H54 (cell line): ENCODE measurements around the gene YPEL4.

Experiments used
- DNase-seq: peaks from one replicate; pipeline ENCODE4 v3.0.0; 2011; ENCODE audit warnings: low spot score, mixed read lengths; ENCODE audit not compliant: insufficient read length
- FAIRE-seq: peaks from 3 replicates; lab custom pipeline; 2011; peaks lifted over from hg19 to GRCh38; lab: Jason Lieb, UNC
- POLR2A ChIP-seq: IDR thresholded peaks from 2 replicates; pipeline ENCODE4 v1.6.1; 2011; ENCODE audit warnings: low read depth, mild to moderate bottlenecking, low read length

Gene YPEL4

DNA sequence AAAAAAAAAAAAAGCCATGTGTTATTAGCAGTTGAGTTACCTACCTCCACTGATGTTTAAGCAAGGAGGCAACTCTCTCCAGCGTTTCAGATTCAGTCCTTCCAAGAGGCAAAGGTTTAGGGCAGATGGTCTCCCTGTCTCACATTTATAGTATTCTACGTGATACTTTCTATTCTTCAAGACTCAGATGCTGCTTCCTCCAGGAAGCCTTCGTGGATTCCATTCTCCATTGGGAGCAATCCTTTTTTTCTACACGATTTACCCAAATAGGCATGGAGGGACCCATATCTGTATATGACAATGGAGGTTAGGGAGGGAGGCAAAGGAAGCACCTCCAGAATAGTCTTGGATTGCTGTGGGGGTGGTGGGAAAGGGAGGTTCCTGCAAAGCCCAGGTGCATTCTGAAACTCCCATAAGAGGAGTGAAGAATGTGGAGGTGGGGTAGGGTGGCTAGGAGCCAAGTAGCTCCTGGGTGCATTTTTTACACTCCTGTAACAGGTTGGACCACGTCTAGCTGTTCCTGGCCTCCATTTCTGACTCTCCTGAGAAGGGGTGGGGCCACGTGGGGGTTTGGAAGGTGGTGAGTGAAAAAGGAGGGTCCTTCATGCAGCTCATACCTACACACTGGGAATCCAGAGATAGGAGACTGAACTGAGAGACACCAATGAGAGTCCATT is 16.2 kb downstream of the YPEL4 start:
- TF ChIP-seq POLR2A: no peak
- DNase-seq (no peak), FAIRE-seq (no peak)

DNA sequence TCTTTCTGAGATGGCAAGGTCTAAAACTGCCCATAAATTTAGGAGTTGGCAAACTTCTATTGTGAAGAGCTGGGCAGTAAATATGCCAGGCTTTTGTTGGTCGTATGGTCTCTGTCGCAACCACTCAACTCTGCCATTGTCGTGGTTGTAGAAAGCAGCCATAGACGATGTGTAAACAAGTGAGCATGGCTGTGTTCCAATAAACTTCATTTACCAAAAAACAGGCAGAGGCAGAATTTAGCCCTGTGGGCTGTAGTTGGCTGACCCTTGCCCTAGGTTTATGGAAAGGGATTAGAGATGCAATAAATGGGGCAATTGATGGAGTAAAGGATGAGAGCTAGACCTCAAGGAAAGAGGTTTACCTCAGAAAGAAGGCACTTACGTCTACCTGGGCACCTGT is 17.6 kb downstream of the YPEL4 start:
- DNase-seq (no peak), FAIRE-seq (no peak)
- TF ChIP-seq POLR2A: no peak

DNA sequence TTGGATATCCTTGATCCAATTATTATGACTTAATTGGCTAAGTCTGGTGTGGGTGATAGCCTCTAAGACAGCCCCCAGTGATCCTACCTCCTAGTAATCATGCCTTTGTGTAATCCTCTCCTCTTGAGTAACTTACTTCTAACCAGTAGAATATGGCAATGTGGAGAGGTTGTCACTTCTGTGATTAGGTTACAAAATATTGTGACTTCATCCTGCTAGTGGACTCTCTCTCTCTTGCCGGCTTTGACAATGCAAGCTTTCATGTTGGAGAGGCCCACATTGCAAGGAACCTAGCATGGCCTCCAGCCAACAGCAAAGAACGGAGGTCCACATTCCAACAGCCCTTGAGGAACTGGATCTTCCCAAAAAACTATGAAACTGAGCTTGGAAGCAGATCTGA is 19.5 kb downstream of the YPEL4 start:
- TF ChIP-seq POLR2A: no peak
- DNase-seq: no peak

DNA sequence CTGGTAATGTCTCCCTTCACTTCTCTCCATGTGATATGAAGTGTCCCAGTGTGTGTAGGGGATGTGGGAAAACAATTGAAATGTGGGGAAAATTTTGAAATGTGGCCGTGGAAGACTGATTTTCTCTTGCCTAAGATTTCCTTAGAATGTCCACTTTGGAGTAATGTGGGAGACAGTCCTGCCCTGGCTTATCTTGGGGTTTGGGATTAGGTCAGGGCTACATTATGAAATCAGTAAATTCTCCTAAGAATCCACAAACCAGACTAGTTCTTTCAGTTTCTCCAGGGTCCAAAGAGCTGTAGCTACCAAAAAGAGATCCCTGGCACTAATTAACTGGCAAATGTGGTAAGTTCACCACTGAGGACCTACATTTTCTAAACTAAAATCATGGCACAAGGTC is 22.8 kb downstream of the YPEL4 start:
- FAIRE-seq: no peak
- no peak for TF ChIP-seq POLR2A

More for the DNA sequence above, 19.5 kb downstream of the YPEL4 start:
- FAIRE-seq: no peak

DNA sequence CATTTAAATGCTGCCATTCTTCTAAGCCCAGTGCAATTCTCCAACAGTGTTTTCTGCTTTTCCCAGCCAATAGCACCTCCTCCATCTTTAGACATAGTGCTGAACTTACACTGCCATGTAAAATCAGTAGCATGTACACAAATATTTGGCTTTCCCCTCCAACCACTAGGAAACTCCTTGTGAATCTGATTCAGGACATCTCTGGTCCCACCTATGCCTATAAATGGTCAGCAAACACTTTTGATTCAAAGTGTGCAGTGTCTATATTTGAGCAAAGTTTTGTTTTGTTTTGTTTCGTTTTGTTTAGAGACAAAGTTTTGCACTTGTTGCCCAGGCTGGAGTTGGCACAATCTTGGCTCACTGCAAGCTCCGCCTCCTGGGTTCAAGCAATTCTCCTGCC is 24.8 kb downstream of the YPEL4 start:
- no peak for DNase-seq
- FAIRE-seq: no peak
- TF ChIP-seq POLR2A: no peak

More for the DNA sequence above, 22.8 kb downstream of the YPEL4 start:
- no peak for DNase-seq

DNA sequence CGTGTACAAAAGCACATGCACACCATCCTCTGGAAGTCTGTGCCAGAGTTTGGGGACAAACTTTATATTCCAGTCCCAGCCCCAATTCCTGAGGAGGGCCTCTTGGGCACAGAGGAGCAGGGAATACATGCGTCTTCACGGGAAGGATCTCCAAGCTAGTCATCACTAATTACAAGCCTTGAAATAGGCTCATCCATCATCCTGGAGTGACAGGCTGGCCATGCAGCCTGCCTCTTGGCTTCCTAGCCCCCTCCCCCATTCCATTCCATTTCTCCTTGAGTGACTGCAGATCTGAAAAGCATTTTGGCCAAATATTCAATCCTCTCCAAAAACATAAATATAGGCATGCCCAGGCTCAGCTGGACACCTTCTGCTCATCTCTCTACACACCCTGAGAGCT is 27.4 kb downstream of the YPEL4 start:
- no peak for DNase-seq
- TF ChIP-seq POLR2A: no peak
- no peak for FAIRE-seq

DNA sequence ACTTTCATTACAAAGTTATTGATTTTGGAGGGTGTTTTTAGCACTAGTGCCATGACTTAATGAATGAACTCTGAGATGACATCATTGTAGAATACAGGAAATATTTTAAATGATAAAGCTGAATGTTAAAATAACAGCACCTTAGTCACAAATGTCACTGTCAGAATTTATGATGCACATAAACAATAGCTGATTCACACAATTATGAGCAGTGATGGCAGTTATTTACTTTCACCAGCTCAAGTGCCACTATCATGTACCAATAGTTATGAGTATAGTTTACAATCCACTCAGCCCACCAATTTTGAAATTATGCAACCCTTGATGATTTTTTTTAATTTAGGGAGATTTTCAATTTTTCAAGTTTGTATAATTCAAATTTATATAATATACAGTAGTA is 29.2 kb downstream of the YPEL4 start:
- no peak for DNase-seq
- TF ChIP-seq POLR2A: no peak
- no peak for FAIRE-seq

DNA sequence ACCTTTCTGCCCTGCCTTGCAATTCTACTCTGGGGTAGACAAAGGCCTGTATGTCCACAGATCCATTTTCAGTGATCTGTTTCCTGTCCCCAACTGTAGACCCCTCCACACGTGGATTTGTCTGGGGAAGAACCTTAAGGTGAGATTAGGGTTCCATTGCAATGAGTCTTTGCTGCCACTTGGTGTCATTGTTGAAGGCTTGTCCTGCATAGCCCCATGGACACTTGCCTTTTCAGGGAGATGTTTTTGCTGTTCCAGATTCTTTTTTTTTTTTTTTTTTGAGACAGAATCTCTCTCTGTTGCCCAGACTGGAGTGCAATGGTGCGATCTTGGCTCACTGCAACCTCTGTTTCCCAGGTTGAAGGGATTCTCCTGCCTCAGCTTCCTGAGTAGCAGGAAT is 30.4 kb downstream of the YPEL4 start:
- no peak for TF ChIP-seq POLR2A
- FAIRE-seq (no peak), DNase-seq (no peak)

DNA sequence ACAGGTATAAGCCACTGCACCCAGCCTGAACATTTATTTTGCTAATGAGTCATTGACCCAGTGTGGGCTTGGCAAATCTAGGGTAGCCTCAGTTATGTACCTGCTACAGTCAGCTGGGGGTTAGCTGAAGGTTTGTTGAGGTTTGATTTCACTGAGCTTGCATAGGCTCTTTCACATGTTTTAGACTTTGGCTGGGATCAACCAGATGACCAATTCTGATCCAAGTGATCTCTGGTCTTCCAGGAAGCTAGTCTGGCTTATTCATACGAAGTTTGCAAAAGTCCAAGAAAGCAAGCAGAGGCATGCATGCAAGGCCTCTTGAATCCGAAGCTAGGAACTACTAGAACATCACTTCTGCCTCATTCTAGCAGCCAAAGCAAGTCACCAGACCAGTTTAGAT is 31.3 kb downstream of the YPEL4 start:
- no peak for TF ChIP-seq POLR2A
- no peak for FAIRE-seq

DNA sequence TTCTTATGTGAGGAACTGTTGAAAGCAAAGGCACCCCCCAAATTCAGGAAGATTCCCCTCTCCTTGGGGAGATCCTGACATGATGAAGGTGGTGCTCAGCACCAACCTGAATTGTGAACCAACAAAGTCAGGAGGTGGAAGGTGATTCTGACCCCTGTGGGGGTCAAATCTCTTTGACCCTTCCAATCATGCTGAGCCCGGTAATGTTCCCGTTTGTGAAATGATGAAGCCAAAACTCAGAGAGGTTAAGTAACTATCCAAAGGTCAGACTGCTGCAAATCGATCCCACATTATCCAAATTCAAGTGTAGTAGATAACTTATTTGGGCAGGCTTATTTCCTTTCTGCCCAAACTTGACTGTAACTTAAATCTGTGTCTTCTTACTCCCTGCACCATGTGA is 33.1 kb downstream of the YPEL4 start:
- no peak for FAIRE-seq
- TF ChIP-seq POLR2A: no peak
- no peak for DNase-seq

More for the DNA sequence above, 31.3 kb downstream of the YPEL4 start:
- DNase-seq: no peak

DNA sequence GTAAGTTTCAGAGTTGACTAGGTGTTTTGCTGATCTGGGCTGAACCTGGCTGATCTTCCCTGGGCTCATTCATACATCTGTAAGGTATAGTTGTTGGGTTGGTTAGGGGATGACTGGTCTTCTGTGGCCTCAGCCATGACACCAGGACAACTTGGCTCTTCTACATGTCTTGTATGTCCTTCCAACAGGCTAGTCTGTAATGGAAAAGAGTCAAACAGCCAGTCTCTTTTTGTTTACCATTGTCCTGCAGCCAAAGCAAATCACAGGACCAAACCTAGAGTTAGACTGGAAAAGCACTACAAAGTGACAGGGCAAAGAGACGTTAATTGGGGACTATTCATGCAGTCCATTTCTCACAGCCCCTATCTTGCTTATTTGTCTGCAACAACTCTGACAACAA is 34.4 kb downstream of the YPEL4 start:
- no peak for DNase-seq
- no peak for FAIRE-seq
- TF ChIP-seq POLR2A: no peak

DNA sequence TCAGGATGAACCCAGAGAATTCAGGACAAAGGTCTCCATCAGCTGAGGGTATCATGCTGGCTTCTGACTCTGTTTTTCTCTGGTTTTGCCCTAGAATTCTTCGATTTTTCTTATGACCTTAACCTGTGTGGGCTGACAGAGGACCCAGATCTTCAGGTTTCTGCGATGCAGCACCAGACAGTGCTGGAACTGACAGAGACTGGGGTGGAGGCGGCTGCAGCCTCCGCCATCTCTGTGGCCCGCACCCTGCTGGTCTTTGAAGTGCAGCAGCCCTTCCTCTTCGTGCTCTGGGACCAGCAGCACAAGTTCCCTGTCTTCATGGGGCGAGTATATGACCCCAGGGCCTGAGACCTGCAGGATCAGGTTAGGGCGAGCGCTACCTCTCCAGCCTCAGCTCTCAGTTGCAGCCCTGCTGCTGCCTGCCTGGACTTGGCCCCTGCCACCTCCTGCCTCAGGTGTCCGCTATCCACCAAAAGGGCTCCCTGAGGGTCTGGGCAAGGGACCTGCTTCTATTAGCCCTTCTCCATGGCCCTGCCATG is 35.4 kb downstream of the YPEL4 start:
- DNase-seq: no peak
- FAIRE-seq: no peak
- no peak for TF ChIP-seq POLR2A

DNA sequence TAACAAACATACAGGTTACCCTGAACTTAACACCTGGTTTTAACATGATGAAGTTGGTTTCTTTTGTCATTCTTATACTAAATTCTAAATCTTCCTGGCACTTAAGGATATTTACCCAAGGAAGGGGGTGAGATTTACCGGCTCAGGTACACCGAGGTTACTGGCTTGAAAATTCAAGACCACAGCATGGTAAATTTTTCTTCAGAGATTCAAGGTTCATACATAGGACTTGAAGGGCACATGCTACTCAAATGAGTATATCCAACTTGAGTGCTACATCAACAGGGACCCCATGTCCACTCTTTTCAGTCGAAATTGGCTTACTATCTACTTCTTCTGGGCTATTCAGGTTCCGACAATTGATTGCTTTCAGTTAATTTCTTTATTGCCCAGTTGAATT is 39.5 kb downstream of the YPEL4 start:
- FAIRE-seq: no peak

DNA sequence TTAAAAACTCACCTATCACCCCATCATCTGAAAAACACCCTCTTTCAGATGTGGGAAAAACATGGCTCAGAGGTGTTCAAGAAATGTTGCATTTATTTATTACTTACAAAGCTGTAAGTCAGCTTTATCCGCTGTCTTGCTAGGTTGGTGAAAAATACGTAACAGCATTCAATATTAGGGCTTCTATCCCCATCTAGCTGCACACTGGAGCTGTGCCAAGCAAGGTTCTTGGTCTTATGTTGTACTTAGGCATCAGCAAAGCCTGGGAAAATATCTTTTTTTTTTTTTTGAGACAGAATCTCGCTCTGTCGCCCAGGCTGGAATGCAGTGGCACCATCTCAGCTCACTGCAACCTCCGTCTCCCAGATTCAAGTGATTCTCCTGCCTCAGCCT is 44.7 kb downstream of the YPEL4 start:
- DNase-seq (no peak), FAIRE-seq (no peak)
- no peak for TF ChIP-seq POLR2A

More for the DNA sequence above, 39.5 kb downstream of the YPEL4 start:
- no peak for DNase-seq
- no peak for TF ChIP-seq POLR2A
